Astrocyte of the spinal cord (primary cell): Measurements from ENCODE around the gene BCL2.

ENCODE experiments used
- DNase-seq: peaks from one replicate; pipeline ENCODE4 v3.0.0; 2011; ENCODE audit warnings: low read depth, low spot score
- H3K4me3 ChIP-seq: 2 replicates; pipeline ENCODE4 v1.5.1; 2011; ENCODE audit warnings: low read depth, mild to moderate bottlenecking, low read length, moderate library complexity
- in situ Hi-C: cut with HindIII; loops from 2 replicates; pipeline ENCODE4 v1.10.0; 2017; ENCODE audit warnings: low sequenced_read_pairs
- TF ChIP-seq, protein P1 (sequence below): IDR thresholded peaks from 2 replicates; pipeline ENCODE4 v1.5.1; 2012; ENCODE audit warnings: low read depth, mild to moderate bottlenecking, low read length, inconsistent platforms

Gene BCL2

DNA sequence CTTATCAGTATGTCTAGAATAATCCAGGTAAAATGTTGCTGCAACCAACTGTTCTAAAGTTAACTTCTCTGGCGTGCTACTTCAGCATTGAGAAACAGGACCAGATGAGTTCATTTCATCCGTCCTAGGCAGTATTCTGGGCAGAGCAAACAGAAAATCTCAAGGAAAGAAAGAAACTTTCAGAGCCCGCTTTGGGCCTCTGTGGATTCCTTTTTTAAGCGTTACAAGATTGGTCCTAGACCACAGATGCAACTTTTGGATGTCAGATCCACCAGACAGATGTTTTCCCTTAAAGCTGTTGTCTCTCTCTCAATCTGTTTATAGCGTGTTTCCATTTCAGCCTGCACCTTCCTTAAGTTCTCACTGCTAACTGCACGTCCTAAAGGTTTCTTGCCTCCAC lies 75.0 kb downstream of the BCL2 start:
- H3K4me3 ChIP-seq = no peak overlapping the region
- TF ChIP-seq, protein P1, sequence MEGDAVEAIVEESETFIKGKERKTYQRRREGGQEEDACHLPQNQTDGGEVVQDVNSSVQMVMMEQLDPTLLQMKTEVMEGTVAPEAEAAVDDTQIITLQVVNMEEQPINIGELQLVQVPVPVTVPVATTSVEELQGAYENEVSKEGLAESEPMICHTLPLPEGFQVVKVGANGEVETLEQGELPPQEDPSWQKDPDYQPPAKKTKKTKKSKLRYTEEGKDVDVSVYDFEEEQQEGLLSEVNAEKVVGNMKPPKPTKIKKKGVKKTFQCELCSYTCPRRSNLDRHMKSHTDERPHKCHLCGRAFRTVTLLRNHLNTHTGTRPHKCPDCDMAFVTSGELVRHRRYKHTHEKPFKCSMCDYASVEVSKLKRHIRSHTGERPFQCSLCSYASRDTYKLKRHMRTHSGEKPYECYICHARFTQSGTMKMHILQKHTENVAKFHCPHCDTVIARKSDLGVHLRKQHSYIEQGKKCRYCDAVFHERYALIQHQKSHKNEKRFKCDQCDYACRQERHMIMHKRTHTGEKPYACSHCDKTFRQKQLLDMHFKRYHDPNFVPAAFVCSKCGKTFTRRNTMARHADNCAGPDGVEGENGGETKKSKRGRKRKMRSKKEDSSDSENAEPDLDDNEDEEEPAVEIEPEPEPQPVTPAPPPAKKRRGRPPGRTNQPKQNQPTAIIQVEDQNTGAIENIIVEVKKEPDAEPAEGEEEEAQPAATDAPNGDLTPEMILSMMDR = no peak
- in situ Hi-C loops = no loop called here
- no peak for DNase-seq

DNA sequence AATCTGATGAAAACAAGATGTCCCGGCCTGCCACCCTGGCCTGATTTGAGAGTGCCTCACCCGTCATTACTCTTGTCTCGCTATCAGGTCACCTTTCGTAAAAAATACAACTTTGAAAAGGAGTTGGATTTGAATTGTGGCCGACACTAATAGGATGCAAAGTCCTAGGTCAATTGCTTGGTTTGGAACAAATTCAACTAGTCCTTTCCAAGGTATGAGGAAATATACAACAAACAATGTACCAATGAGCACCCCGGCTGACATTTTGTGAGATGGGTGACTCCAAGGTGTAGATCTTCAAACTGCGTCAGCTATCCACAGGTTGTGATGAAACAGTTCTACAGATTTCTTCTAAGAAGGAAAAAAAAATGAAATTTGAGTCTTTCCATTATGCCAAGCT lies 77.8 kb downstream of the BCL2 start:
- no peak for DNase-seq
- in situ Hi-C loops = no loop called here
- TF ChIP-seq, protein P1 = no peak
- no peak overlapping the region for H3K4me3 ChIP-seq

DNA sequence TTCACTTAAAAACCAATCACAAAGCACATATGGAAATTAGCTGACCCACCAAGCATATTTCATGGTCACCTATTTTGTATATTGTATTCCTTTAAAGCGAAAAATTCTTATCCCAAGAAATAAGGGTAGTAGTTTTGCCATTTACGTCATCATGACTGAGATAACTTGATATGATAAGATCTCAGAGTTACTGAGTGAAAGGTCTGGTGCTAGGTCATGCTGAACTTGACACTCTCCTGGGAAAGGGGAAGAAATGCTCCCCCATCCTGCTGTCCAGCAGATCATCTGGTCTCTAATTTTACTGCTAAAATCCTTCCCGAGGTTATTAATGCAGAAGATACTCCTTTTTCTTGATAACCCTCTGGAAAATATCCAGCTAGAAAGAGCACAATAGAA lies 78.3 kb downstream of the BCL2 start:
- in situ Hi-C loops = no loop called here
- no peak overlapping the region for H3K4me3 ChIP-seq
- TF ChIP-seq, protein P1 = no peak
- no peak for DNase-seq

DNA sequence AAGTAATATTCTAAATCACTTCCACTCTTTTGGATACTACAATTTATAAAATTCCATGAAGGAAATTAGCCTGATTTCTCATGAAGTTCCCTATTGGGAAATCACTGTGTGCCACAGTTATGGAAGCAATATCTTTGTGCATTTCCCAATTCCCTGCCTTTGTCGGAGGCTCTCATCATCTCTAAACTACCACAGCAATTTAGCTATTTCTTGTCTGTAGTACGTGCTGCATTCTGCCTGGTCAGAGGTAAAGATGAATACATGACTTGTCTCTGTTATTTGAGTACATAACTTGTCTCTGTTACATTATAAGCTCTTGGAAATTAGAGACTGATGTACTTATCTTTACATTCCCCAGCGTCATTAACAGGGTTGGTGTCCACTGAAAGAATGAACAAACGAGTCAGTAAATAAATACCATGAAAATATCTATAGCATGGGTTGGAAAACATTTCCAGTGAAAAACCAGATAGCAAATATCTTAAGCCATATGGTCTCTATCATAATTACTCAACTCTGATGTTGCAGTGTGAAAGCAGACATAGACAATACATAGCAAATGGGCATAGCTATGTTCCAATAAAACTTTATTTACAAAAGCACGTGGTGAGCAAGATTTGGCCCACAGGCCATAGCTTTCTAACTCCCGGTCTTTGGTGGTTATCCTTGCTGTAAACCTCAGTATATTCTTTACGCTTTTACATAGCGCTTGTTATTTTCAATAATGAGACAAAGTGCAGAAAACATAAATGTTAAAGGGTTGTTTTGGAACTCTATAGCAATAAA lies 78.8 kb downstream of the BCL2 start:
- in situ Hi-C loops = no loop called here
- DNase-seq = no peak
- TF ChIP-seq, protein P1 = no peak
- H3K4me3 ChIP-seq = no peak overlapping the region

DNA sequence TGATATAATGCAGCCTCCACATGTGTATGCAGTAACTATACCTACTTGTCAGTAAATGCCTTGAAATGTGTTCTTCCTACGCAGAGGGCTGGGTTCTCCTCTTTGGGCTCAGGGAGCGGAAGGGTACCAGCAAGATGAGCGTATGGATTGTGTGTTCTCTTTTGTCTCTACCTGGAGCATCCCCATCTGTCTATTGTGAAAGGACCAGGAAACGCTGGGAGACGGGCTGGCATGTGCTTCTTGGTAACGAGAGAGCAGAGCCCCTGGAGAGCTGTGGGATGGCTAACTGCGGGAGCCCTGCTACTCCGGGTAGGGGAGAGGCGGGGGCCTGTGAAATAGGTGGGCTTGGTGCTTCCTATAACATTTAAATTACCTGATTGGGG lies 80.9 kb downstream of the BCL2 start:
- H3K4me3 ChIP-seq = no peak overlapping the region
- in situ Hi-C loops = no loop called here
- DNase-seq = no peak
- TF ChIP-seq, protein P1 = no peak

DNA sequence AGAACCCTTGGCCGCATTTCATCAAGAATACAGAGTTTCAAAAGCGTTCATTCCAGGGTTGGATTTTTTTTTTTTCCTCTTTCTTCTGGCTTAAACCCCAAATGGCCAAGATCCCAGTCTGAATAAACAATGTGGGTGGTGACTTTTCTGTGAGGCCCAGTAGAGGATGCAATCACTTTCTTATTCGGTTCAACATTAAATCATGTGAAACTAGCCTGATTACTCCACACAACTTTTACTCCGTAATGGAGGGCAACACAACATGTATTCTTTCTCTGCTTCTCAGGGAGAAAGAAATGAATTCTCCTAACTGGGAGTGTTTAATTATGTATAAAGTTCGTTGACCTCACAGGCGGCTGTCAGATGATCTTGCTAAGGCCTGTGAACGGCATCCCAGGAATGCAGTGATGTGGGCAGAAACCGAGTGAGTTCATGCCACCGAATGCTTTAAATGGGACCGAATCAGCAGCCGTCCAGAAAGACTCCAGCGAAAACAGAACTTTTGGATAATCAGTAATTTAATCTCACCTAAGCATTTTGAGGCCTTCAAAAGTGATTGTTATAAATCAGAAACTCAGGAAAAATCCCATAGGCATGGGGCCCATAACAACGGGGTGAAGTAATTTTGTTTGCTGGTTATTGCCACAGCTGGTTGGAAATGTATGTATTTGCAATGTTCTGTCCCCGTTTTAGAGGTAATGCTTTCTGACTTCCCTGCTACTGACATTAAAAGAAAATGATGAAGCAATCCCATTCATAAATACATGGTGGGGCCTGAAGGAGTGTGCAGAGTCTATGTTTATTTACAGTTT lies 81.5 kb downstream of the BCL2 start:
- H3K4me3 ChIP-seq = no peak overlapping the region
- DNase-seq = peak; percentile 91
- in situ Hi-C loops = no loop called here
- TF ChIP-seq, protein P1 = no peak
